HepG2 (cell line): ENCODE results near the gene RAB23.

Source experiments
- PCBP2 ChIP-seq: fragments of 200-400 bp; formaldehyde crosslinking; optimal IDR thresholded peaks from 2 replicates; pipeline ENCODE3; 2018; ENCODE audit warnings: low read length, low read depth; ENCODE audit not compliant: poor library complexity, severe bottlenecking
- SMARCE1 ChIP-seq: fragments of 450-650 bp; IDR thresholded peaks from 2 replicates; pipeline ENCODE4 v1.6.1; 2017; ENCODE audit warnings: borderline replicate concordance
- THAP7 ChIP-seq: sonication (generic); formaldehyde crosslinking; IDR thresholded peaks from 2 replicates; pipeline ENCODE4 v1.8.1; 2023; ENCODE audit warnings: mild to moderate bottlenecking, missing genetic modification reagents

GRCh38 chr6:57147955-57148858, 73.9 kb downstream of the RAB23 start:
- no peak for TF ChIP-seq THAP7 (CRISPR knock-in tag)
- no peak for TF ChIP-seq SMARCE1
- no peak for TF ChIP-seq PCBP2
